H9 (cell line): Measurements from ENCODE around the gene DESI2. TPM values are rescaled to one million over a fixed set of nuclear protein-coding genes. Genes with fewer than 3 reads are reported as not detected.

ENCODE experiments used
- DNase-seq: peaks from one replicate; pipeline ENCODE4 v3.0.0-alpha.2; 2017
- H2AFZ ChIP-seq: one replicate; pipeline ENCODE4 v1.6.1; 2013; ENCODE audit warnings: mild to moderate bottlenecking, low read length, control low read depth, moderate library complexity
- H2AK5ac ChIP-seq: 2 replicates; pipeline ENCODE4 v1.6.1; 2013; ENCODE audit warnings: low read length, control low read depth, mixed read lengths; ENCODE audit not compliant: insufficient read length
- H2BK120ac ChIP-seq: one replicate; pipeline ENCODE4 v1.6.1; 2013; ENCODE audit warnings: low read depth, mild to moderate bottlenecking, low read length, control low read depth, inconsistent platforms; ENCODE audit not compliant: poor library complexity, severe bottlenecking
- H2BK12ac ChIP-seq: 2 replicates; pipeline ENCODE4 v1.6.1; 2013; ENCODE audit warnings: low read length, control low read depth, mixed read lengths, low read depth; ENCODE audit not compliant: insufficient read length
- H2BK15ac ChIP-seq: 2 replicates; pipeline ENCODE4 v1.6.1; 2013; ENCODE audit warnings: low read depth, low read length, control low read depth
- H2BK20ac ChIP-seq: one replicate; pipeline ENCODE4 v1.6.1; 2013; ENCODE audit warnings: low read depth, mild to moderate bottlenecking, low read length, control low read depth, inconsistent platforms; ENCODE audit not compliant: poor library complexity, severe bottlenecking
- H2BK5ac ChIP-seq: 2 replicates; pipeline ENCODE4 v1.6.1; 2013; ENCODE audit warnings: low read length, control low read depth, mixed read lengths; ENCODE audit not compliant: insufficient read length
- H3K14ac ChIP-seq: 2 replicates; pipeline ENCODE4 v1.6.1; 2013; ENCODE audit warnings: low read length, control low read depth; ENCODE audit not compliant: insufficient read depth
- H3K18ac ChIP-seq: 2 replicates; pipeline ENCODE4 v1.6.1; 2013; ENCODE audit warnings: low read depth, mild to moderate bottlenecking, mixed read lengths, low read length, control low read depth; ENCODE audit not compliant: insufficient read length
- H3K23ac ChIP-seq: 2 replicates; pipeline ENCODE4 v1.6.1; 2013; ENCODE audit warnings: low read length, control low read depth, mixed read lengths, low read depth; ENCODE audit not compliant: insufficient read length
- H3K23me2 ChIP-seq: 2 replicates; pipeline ENCODE4 v1.6.1; 2013; ENCODE audit warnings: low read depth, mild to moderate bottlenecking, mixed read lengths, low read length, control low read depth; ENCODE audit not compliant: insufficient read length, poor library complexity, severe bottlenecking
- H3K27ac ChIP-seq: 2 replicates; pipeline ENCODE4 v1.5.1; 2013; ENCODE audit warnings: low read length, control low read depth, mixed read lengths, low read depth; ENCODE audit not compliant: insufficient read length
- H3K27me3 ChIP-seq: 2 replicates; pipeline ENCODE4 v1.6.1; 2013; ENCODE audit warnings: low read length, control low read depth, inconsistent platforms; ENCODE audit not compliant: insufficient read depth
- H3K4ac ChIP-seq: 2 replicates; pipeline ENCODE4 v1.6.1; 2013; ENCODE audit warnings: low read depth, mild to moderate bottlenecking, control low read depth, inconsistent platforms, low read length, moderate library complexity
- H3K4me1 ChIP-seq: 2 replicates; pipeline ENCODE4 v1.6.1; 2013; ENCODE audit warnings: low read length, control low read depth, inconsistent platforms; ENCODE audit not compliant: insufficient read depth
- H3K4me2 ChIP-seq: 2 replicates; pipeline ENCODE4 v1.6.1; 2013; ENCODE audit warnings: low read length, control low read depth, mixed read lengths; ENCODE audit not compliant: insufficient read length, insufficient read depth
- H3K56ac ChIP-seq: 2 replicates; pipeline ENCODE4 v1.6.1; 2013; ENCODE audit warnings: low read depth, mild to moderate bottlenecking, mixed read lengths, low read length, control low read depth; ENCODE audit not compliant: insufficient read length
- H3K79me1 ChIP-seq: 2 replicates; pipeline ENCODE4 v1.6.1; 2013; ENCODE audit warnings: low read depth, mild to moderate bottlenecking, moderate library complexity, low read length, control low read depth, inconsistent platforms; ENCODE audit not compliant: insufficient read depth, poor library complexity, severe bottlenecking
- H3K79me2 ChIP-seq: 2 replicates; pipeline ENCODE4 v1.6.1; 2013; ENCODE audit warnings: low read length, control low read depth, inconsistent platforms; ENCODE audit not compliant: insufficient read depth
- H3K9ac ChIP-seq: 2 replicates; pipeline ENCODE4 v1.6.1; 2013; ENCODE audit warnings: low read length, control low read depth, mixed read lengths; ENCODE audit not compliant: insufficient read length; ENCODE audit errors: extremely low read depth
- H3K9me3 ChIP-seq: one replicate; pipeline ENCODE4 v1.6.1; 2013; ENCODE audit warnings: low read depth, low read length, inconsistent platforms; ENCODE audit not compliant: control insufficient read depth
- H3T11ph ChIP-seq: one replicate; pipeline ENCODE4 v1.6.1; 2013; ENCODE audit warnings: mild to moderate bottlenecking, low read length, control low read depth, inconsistent platforms
- H4K20me1 ChIP-seq: one replicate; pipeline ENCODE4 v1.6.1; 2013; ENCODE audit not compliant: control insufficient read depth, insufficient read length, insufficient read depth
- H4K5ac ChIP-seq: 2 replicates; pipeline ENCODE4 v1.6.1; 2013; ENCODE audit warnings: low read depth, mild to moderate bottlenecking, mixed read lengths, low read length, control low read depth; ENCODE audit not compliant: insufficient read length
- H4K8ac ChIP-seq: replicated peaks from 2 replicates; pipeline ENCODE4 v1.6.1; 2013; ENCODE audit warnings: low read length, control low read depth, mixed read lengths, low read depth; ENCODE audit not compliant: insufficient read length
- H4K91ac ChIP-seq: 2 replicates; pipeline ENCODE4 v1.6.1; 2013; ENCODE audit warnings: low read depth, mild to moderate bottlenecking, moderate library complexity, mixed read lengths, low read length, control low read depth; ENCODE audit not compliant: insufficient read length
- H3K27ac Mint-ChIP-seq, 3 experiments: 2 replicates in 2 of 3; 3 replicates in 1 of 3; pipeline ENCODE4 v1.8.0; 2020 to 2021; ENCODE audit warnings: mixed read lengths in 3 of 3, mild to moderate bottlenecking in 1 of 3, moderate library complexity in 1 of 3
- H3K27me3 Mint-ChIP-seq: 2 replicates; pipeline ENCODE4 v1.8.0; 2021; ENCODE audit warnings: low read depth, mild to moderate bottlenecking, moderate library complexity, mixed read lengths
- H3K36me3 Mint-ChIP-seq, 3 experiments: 2 replicates in 2 of 3; 3 replicates in 1 of 3; pipeline ENCODE4 v1.8.0; 2020 to 2021; ENCODE audit warnings: low read depth in 3 of 3, mixed read lengths in 3 of 3; ENCODE audit not compliant: insufficient read depth in 1 of 3
- H3K4me1 Mint-ChIP-seq, 2 experiments: 2 replicates each; pipeline ENCODE4 v1.8.0; 2020; ENCODE audit warnings: mixed read lengths in 2 of 2
- H3K4me3 Mint-ChIP-seq, 2 experiments: 2 replicates in 1 of 2; 3 replicates in 1 of 2; pipeline ENCODE4 v1.8.0; 2020 to 2021; ENCODE audit warnings: mild to moderate bottlenecking in 2 of 2, mixed read lengths in 2 of 2, moderate library complexity in 1 of 2
- H3K9me3 Mint-ChIP-seq, 2 experiments: 2 replicates in 1 of 2; 3 replicates in 1 of 2; pipeline ENCODE4 v1.8.0; 2020; ENCODE audit warnings: mild to moderate bottlenecking in 2 of 2, mixed read lengths in 2 of 2, moderate library complexity in 1 of 2
- CTCF ChIP-seq: fragments of 200-600 bp; sonication (generic); conservative IDR thresholded peaks from 3 replicates; pipeline ENCODE4 v1.8.0; 2021; ENCODE audit warnings: antibody characterized with exemption, mild to moderate bottlenecking
- WGBS: extraction: QIAGEN DNeasy Blood & Tissue Kit; methylation state at CpG from one replicate; pipeline ENCODE4 v1.1.7; 2013; ENCODE audit warnings: missing lambda C conversion rate, low lambda C conversion rate, mixed read lengths; ENCODE audit not compliant: insufficient read length; ENCODE audit errors: extremely low coverage; 5-methylcytosine and 5-hydroxymethylcytosine counted together
- total RNA-seq: library from RNA; stranded (reverse); gene quantifications from 2 replicates; pipeline ENCODE4 v1.2.1, GENCODE V29; 2021

Gene DESI2
- total RNA-seq, 1 experiment from 2014 or later: 89.9 TPM

GRCh38 chr1:244645414-244645813 lies 7.5 kb upstream of the DESI2 start:
- no peak overlapping the region for H3K27ac Mint-ChIP-seq
- no peaks in the 10 kb centered on the region; the same call in 1 of the 2 replicates for H3K4me1 ChIP-seq
- H3K27me3 ChIP-seq: no peaks in the 10 kb centered on the region
- H2AK5ac ChIP-seq: no peak overlapping the region
- H2BK20ac ChIP-seq: no peak overlapping the region
- no peak overlapping the region for H3K27ac ChIP-seq
- H2BK5ac ChIP-seq: no peak overlapping the region
- H3K18ac ChIP-seq: no peak overlapping the region
- peaks cover 15 to 21% of the 10 kb centered on the region in 2 experiments for H3K4me1 Mint-ChIP-seq
- H4K91ac ChIP-seq: no peak overlapping the region
- H2BK12ac ChIP-seq: no peak overlapping the region
- no peak overlapping the region for H2AFZ ChIP-seq
- TF ChIP-seq CTCF: no peak
- no peaks in the 10 kb centered on the region for H4K20me1 ChIP-seq
- no peak overlapping the region for H2BK120ac ChIP-seq
- DNase-seq: no peak
- H3K23ac ChIP-seq: no peak overlapping the region
- no CpG with 5 or more reads among the region's 6 CpGs for WGBS
- no peak overlapping the region for H2BK15ac ChIP-seq
- no peak overlapping the region for H4K5ac ChIP-seq
- no peak overlapping the region for H3K4ac ChIP-seq
- H3T11ph ChIP-seq: no peak overlapping the region
- no peaks in the 10 kb centered on the region for H3K23me2 ChIP-seq
- no peak overlapping the region for H3K14ac ChIP-seq
- peaks cover 8 to 19% (median 13%) of the 10 kb centered on the region in 3 experiments; a peak in 6 of 7 replicates for H3K36me3 Mint-ChIP-seq
- H3K4me3 Mint-ChIP-seq: no peak overlapping the region
- no peaks in the 10 kb centered on the region for H3K79me1 ChIP-seq
- H3K4me2 ChIP-seq: no peak overlapping the region
- H3K9me3 ChIP-seq: no peaks in the 10 kb centered on the region
- H4K8ac ChIP-seq: no peak overlapping the region
- peaks cover 4% of the 10 kb centered on the region for H3K27me3 Mint-ChIP-seq
- H3K79me2 ChIP-seq: no peaks in the 10 kb centered on the region
- H3K9ac ChIP-seq: no peak overlapping the region
- H3K9me3 Mint-ChIP-seq: peaks cover 10 to 23% of the 10 kb centered on the region in 2 experiments
- no peak overlapping the region for H3K56ac ChIP-seq
